NCI-H345 (cell line): Measurements from ENCODE around the gene ZC3H7A.
A peak's percentile ranks its signal among the peaks of the same experiment; 100 is the strongest.
"Not testable (repeated sequence)": the region's sequence is repeated elsewhere in the genome, so short reads cannot be mapped to it uniquely, and the experiment has no call there.

Experiments
- DNase-seq: peaks from one replicate; lab custom pipeline; 2025; lab: John Stamatoyannopoulos, UW

The ZC3H7A gene

GRCh38 chr16:11799509-11800381, 2.7 kb upstream of the ZC3H7A start:
- DNase-seq: no peak

DNA sequence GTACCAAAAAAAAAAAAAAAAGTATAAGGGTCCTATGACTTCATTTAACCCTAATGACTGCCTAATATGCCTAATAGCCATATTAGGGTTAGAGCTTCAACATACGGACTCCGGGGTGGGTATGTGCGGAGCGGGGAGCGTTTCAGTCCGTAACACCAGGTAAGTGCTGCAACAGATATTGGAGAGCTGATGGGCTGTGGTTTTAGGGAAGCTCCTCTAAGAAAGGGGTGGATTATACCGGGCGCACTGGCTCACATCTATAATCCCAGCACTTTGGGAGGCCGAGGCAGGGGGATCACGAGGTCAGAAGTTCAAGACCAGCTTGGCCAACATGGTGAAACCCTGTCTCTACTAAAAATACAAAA, 1.9 kb upstream of the ZC3H7A start:
- DNase-seq: no peak

DNA sequence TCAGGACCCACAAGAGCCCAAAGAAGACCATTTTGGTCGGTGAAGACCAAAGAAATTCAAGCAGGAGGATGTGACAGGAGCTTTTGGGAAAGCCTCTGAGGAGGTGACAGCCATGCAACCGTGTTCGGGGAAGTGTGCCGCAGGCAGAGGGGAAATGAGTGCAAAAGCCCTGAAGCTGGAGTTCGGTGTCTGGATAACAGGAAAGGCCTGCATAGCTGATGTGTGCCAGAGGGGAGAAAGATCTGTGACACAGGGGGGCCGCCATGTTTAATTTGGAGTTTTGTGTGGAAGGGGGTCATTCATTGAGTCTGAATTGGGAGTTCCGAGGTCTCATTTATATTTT, 870 bp upstream of the ZC3H7A start:
- DNase-seq: no peak

- DNase-seq: peak; percentile 12
Measured at GRCh38 chr16:11796227-11797165, 562 bp downstream of the ZC3H7A start.

- DNase-seq: no peak
Measured at GRCh38 chr16:11795887-11796226, 1.2 kb downstream of the ZC3H7A start.

DNA sequence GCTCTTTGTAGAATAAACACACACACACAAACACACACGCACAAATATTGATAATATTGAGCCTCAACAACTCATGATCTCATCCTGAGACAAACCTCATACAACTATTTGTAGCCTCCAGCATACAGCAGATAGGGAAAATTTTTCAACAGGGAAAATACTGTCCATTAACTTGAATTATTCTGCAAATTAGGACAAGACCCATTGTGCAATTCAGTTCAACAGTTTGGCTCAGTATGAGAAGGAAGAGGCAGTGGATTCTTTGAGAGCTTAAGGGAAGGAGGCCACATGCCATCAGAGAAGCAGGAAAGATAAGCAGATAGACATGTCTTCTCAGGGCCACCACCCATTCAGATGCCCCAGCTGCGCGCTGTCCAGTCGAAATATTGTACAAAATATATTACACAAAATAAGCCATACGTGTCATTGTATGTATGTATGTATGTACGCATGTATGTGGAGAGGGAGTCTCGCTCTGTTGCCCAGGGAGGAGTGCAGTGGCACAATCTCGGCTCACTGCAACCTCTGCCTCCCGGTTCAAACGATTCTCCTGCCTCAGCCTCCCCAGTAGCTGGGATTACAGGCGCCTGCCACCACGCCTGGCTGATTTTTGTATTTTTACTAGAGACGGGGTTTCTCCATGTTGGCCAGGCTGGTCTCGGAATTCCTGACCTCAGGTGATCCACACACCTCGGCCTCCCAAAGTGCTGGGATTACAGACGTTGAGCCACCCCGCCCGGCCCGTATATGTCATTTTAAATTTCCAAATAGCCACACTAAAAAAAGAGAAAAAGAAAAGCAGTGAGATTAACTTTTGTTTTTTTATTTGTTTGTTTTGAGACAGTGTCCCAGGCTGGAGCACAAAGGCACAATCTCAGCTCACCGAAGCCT, 1.8 kb downstream of the ZC3H7A start:
- DNase-seq: no peak

DNA sequence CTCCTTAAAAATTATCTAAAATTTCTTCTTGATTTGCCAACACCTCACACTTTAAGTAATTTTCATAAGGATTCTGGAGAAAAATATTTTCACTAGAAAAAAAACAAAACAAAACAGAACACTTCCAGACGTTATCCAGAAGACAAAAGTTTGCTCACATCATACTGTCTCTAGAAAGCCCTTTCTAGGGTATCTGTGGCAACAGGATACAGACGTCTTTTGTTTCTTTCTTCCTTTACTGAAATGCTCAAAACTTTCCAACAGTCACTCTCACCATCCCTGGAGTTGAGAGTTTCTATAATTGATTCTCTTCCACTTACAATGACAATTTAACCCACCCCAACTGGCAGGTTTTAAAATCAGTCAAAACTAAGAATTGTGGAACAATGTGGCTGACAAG, 2.6 kb downstream of the ZC3H7A start:
- DNase-seq: no peak

DNA sequence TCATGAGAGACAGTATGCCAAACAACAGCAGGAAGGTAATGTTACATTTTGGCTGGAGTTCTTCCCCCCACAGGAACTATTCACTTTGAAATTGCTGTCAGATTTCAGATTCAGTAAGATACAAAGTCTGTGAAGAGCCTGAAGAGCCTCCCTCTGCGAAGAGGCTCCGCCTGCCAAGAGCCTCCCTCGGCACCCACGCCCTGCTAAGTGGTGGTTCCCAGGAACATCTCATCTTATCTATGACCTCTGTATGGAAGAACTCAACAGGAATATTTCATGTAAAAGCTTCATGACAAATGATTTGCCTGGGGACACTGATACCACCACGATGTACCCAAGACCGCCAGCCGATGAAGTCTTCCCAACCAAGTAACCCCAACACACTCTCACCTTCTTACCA, 3.2 kb downstream of the ZC3H7A start:
- peak; percentile 41 for DNase-seq

DNA sequence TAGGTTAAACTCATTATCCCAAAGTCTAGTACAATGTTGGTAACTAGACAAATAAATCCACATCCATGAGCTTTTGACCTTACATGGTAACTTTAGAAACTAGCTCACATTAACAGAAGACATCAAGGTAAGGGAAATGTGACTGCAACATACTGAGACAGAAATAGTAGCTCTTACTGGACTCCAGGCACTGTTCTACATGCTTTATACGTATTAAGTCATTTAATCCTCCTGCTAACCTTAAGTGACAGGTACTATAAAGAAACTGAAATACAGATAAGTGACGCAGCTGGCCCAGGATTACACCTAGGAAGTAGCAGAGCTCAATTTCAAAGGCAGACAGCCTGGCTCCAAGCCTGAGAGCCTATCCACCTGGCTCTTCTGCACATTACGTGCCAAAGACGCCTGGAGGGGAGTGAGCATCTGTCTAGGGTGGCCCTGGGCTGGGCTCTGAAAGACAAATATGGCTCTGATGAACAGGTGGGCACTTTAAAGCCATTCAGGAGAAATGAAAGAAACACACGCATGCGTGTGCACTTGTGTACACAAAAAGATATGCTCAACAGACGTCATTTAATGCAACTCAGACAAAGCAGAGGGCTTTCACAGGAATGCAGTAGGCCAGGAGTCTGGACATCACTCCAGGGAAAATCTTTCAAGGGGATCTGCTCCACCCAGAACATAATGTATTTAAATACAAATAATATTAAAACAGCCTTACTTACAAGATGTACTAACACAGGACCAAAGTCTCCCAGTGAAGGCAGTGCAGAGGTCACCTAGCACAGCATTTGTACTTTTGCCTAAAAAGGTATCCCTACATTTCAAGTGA, 4.4 kb downstream of the ZC3H7A start:
- peak; percentile 98 for DNase-seq

DNA sequence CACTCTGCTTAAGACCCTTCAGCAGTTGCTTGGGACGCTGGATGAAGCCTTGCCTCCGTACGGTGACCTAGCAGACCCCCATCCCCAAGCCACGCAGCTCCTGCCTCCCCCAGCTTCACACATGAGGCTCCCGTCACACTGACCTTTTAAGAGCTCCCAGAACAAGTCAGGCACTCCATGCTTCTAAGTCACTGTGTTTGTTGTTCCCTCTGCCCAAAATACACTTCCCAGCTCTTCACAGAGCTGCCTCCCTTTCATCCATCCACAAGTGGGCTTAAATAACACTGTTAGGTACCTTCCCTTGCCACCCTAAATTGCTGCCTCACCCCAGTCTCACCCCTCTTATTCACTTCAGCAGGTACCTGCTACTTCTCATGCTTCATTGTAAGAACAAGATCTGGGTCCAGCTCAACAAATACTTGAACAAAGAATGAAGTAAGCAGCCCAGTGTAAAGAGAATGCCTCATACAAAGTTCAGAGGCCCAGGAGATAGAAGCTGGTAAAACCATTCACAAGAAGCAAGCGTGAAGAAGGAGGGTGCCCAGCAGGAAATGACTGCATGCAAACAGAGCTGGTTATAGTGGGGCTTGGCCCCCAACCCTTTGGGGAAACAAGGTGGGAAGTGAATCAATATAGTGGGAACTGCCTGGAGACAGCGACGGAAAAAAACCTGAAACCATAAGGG, 5.8 kb downstream of the ZC3H7A start:
- DNase-seq: peak; percentile 69

DNA sequence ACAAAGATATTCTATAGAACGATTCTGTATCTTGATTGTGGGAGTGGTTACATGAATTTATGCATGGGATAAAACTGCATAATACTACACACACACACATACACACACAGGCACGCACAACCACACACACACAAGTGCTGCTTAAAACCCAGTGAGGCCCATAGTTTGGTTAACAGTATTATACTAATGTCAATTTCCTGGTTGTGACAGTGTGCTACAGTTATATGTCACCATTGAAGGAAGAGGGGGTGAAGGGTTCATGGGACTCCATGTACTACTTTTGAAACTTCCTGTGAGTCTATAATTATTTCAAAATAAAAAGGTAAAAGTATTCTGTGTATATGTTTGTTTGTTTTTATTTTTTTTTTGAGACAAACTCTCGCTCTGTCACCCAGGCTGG, 8.1 kb downstream of the ZC3H7A start:
- DNase-seq: no peak

DNA sequence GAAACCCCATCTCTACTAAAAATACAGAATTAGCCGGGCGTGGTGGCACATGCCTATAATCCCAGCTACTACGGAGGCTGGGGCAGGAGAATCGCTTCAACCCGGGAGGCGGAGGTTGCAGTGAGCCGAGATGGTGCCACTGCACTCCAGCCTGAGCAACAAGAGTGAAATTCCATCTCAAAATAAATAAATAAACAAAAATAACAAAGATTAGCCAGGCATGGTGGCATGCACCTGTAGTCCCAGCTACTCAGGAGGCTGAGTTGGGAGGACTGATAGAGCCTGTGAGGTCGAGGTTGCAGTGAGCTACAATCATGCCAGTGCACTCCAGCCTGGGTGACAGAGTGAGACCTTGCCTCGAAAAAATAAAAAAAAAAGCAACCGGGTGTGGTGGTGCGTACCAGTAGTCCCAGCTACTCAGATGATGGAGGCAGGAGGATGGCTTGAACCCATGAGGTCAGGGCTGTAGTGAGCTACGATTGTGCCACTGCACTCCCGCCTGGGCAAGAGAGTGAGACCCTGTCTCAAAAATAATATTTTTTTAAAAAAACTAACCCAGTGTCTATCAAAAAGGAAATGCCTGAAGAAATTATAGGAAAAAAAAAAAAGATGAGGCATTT, 12.0 kb downstream of the ZC3H7A start:
- DNase-seq: not testable (repeated sequence)

GRCh38 chr16:11784381-11784780, 12.7 kb downstream of the ZC3H7A start:
- DNase-seq: not testable (repeated sequence)

- no peak for DNase-seq
Measured at GRCh38 chr16:11784038-11784369, 13.1 kb downstream of the ZC3H7A start.

- DNase-seq: no peak
Measured at GRCh38 chr16:11783319-11784037, 13.6 kb downstream of the ZC3H7A start.

DNA sequence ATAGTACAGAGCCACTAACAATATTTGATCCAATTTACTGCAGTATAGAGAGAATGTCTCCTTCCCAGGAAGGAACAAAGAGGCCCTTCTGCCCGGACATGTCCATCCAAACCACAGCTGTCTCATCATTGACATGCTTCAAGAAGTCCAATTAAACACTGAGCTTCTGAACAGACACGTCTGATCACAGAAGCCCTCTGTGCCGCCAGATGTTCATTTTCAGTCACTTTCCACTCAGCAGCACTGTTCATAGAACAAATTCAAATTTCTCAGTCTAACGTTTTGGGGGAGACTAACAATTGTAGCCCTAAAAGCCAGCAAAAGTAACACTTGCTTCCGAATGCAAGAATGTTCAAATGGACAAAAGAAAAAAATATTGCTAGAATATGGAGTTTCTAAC, 15.3 kb downstream of the ZC3H7A start:
- DNase-seq: peak; percentile 31

DNA sequence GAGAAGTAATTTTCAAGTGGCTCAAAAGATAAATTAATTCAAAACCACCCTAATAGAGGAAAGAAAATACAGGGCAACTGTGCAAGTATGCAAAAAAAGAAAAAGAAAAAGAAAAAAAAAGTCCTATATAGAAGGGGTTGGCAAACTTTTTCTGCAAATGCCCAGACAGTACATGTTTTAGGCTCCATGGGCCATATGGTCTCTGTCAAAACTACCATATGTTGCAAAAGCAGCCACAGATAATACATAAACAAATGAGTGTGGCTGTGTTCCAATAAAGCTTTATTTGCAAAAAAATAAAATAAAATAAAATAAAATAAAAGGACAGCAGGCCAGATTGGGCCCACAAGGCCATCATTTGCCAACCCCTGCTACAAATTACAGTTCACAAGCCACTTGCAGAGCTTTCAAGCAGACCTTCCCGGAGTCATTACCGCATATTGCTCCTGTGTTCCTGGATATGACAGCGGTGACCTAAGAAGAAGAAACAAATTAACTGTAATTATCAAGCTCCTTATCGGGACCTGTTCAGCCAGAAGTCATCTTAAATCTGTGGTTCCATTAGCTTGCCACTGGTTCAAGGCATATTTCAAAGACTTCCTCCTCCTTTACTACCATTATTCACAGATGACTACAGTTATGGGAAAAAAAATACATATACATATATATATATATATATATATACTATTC, 15.9 kb downstream of the ZC3H7A start:
- no peak for DNase-seq

- no peak for DNase-seq
Measured at GRCh38 chr16:11779074-11779473, 18.0 kb downstream of the ZC3H7A start.

- no peak for DNase-seq
Measured at GRCh38 chr16:11774065-11774626, 22.9 kb downstream of the ZC3H7A start.
